Lower leg skin (tissue), 4 donors: ENCODE data around the gene UQCRC1. TPM values are rescaled to one million over a fixed set of nuclear protein-coding genes. Genes with fewer than 3 reads are reported as not detected.
A peak's percentile ranks its signal among the peaks of the same experiment; 100 is the strongest.

Experiments
- DNase-seq, 2 donors: peaks; one replicate each; pipeline ENCODE4 v3.0.0-alpha.2; 2019; ENCODE audit warnings: low spot score in 2 of 2
- H3K4me3 ChIP-seq: fragments of 200-600 bp; sonication (generic); 2 replicates; pipeline ENCODE4 v1.5.1; 2017; ENCODE audit warnings: mild to moderate bottlenecking, low read depth; ENCODE audit not compliant: poor library complexity, severe bottlenecking
- POLR2A ChIP-seq, 2 donors: fragments of 450-650 bp; IDR thresholded peaks; one replicate each; pipeline ENCODE4 v1.6.1; 2016 to 2017; ENCODE audit warnings: antibody characterized with exemption in 2 of 2, mild to moderate bottlenecking in 1 of 2, moderate library complexity in 1 of 2
- WGBS, 2 donors: methylation state at CpG; one replicate each; pipeline ENCODE4 v1.1.5; 2018; 5-methylcytosine and 5-hydroxymethylcytosine counted together
- intact Hi-C: fragments of 100-400 bp; cut with DNase I; formaldehyde crosslinking; loops from one replicate; pipeline ENCODE4 v1.15.0; 2023; ENCODE audit warnings: low total_unique reads
- total RNA-seq, 4 donors: library from RNA; depleted of rRNA; stranded (reverse); fragments of >200 nt; gene quantifications; one replicate each; pipeline ENCODE4 v1.1.0, GENCODE V29; 2016
- TF ChIP-seq, protein P1 (sequence below), 3 donors: fragments of 450-650 bp; IDR thresholded peaks; one replicate each; pipeline ENCODE4 v1.5.1; 2016; ENCODE audit warnings: antibody characterized with exemption in 3 of 3, mild to moderate bottlenecking in 3 of 3, moderate library complexity in 2 of 3

UQCRC1 gene
- total RNA-seq = 100 to 1,000 TPM; 240 to 373 (median 334) TPM

DNA sequence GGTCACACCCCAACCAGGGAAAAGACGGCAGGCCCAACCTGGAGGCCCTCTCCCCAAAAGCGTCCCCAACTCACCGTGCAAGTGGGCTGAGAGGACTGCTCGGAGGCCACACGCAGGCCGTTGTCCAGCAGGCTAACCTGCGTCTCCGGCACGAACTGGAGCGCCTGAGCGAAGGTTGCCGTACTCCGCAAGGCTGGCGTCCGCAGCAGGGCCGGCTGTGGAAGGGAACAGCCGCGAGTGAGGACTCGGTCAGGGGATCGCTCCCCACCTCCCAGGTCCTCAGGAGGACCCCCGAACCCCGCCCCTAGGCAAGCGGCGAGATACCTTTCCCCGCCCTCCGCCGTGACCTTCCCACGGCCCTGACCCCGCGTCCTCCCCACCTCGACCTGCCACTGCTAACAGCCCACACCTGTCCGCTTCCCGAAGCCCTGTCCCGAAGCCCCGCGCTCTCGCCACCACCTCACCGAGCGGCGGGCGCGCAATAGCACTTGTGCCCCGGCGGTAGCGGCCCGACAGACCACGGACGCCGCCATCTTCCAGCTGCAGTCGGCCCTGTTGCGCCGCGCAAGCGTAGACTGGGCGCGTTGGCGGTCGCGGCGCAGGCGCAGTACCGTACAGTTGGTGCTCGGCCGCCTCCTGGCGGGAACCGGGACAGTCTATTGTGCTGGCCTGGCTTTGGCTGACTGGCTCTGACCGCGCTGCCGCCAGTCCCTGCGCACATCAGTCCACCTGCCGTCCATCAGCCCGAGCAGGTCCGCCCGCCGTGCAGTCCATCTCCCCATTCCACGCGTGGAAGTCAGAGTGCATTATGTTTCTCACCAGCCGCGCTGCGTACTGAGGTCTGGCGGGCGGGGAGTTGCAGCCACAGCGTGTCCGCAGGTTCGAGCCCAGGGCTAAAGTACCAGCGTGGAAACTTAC, at the start of gene UQCRC1:
TSS of gene UQCRC1 (minus strand) at position 559 of the 918 bp plus-strand sequence. CDS start at position 533, 26 bp downstream.
- intact Hi-C loops = no loop called here
- H3K4me3 ChIP-seq = peak within 1 kb of the TSS; percentile 85
- TF ChIP-seq POLR2A (IDR thresholded peaks at IDR 0.05) = peak in 1 of 2 donors; percentile 14
- TF ChIP-seq, protein P1, sequence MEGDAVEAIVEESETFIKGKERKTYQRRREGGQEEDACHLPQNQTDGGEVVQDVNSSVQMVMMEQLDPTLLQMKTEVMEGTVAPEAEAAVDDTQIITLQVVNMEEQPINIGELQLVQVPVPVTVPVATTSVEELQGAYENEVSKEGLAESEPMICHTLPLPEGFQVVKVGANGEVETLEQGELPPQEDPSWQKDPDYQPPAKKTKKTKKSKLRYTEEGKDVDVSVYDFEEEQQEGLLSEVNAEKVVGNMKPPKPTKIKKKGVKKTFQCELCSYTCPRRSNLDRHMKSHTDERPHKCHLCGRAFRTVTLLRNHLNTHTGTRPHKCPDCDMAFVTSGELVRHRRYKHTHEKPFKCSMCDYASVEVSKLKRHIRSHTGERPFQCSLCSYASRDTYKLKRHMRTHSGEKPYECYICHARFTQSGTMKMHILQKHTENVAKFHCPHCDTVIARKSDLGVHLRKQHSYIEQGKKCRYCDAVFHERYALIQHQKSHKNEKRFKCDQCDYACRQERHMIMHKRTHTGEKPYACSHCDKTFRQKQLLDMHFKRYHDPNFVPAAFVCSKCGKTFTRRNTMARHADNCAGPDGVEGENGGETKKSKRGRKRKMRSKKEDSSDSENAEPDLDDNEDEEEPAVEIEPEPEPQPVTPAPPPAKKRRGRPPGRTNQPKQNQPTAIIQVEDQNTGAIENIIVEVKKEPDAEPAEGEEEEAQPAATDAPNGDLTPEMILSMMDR (IDR thresholded peaks at IDR 0.05) = peak in 1 of 3 donors; percentile 80
- WGBS, 2 donors = 5% methylated on average over 36 to 56 of the region's 86 CpGs
- peak; percentile 87 to 97 for DNase-seq

DNA sequence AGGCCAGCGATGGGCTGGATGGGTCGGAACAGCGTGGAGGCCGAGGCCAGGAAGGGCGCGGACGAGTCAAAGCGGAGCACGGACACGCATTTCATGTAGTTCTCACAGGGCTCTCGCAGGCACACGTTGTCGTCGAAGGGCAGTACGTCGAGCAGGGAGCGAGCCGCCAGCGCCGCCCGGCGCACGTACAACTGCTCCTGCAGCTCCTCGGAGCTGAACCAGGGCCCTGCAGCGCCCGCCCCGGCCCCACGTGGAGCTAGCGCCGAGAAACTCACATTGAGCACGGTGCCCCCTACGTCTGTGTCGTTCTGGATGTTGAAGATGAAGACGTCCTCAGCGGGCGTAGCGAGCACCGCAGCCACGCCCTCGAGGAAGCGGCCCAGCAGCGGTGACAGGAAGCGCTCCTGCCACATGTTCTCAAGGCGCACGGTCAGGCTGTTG, 47.4 kb upstream of the UQCRC1 start:
- intact Hi-C loops = no loop called here
- 31 to 60% methylated on average over 16 to 34 of the region's 45 CpGs for WGBS, 2 donors
- peak overlapping the region; percentile 4 for H3K4me3 ChIP-seq
- TF ChIP-seq, protein P1 (IDR thresholded peaks at IDR 0.05) = no peak
- TF ChIP-seq POLR2A (IDR thresholded peaks at IDR 0.05) = no peak
- DNase-seq = no peak

DNA sequence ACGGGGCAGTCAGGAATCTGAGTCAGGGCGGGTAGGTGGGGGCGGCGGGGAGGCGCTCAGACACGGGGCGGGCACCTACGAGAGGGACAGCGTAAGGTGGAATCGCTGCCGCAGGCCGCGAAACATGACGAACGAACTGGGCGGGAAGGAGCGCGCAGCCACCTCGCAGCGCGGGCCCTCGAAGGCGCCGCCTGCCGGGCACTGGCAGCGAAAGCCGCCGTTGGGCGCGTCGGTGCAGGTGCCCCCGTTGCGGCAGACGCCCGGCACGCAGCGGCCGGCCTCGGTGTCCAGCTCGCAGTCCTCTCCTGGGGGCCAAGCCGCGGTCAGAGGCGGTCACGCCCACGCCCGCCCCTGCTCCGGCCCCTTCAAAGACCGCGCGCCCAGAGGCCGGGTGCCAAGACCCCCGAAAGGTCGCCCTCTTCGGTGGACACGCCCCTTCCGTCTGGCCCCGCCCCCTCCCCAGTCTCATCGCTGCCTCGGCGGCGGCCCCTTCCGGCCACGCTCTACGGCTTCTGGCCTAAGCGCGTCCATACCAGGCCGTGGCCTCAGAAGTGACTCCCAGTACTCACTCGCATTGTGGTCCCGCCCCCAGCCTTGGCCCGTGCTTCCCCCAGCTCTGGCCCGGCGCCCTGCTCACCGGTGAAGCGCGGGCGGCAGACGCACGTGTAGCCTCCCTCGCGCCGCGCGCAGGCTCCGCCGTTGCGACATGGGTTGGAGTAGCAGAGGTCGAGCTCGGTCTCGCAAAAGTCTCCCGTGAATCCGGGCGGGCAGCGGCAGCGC, 46.8 kb upstream of the UQCRC1 start:
- TF ChIP-seq POLR2A (IDR thresholded peaks at IDR 0.05) = no peak
- TF ChIP-seq, protein P1 (IDR thresholded peaks at IDR 0.05) = no peak
- H3K4me3 ChIP-seq = peak overlapping the region; percentile 4
- intact Hi-C loops = no loop called here
- peak; percentile 46 to 93 for DNase-seq
- 4 to 6% methylated on average over 25 to 42 of the region's 94 CpGs for WGBS, 2 donors

DNA sequence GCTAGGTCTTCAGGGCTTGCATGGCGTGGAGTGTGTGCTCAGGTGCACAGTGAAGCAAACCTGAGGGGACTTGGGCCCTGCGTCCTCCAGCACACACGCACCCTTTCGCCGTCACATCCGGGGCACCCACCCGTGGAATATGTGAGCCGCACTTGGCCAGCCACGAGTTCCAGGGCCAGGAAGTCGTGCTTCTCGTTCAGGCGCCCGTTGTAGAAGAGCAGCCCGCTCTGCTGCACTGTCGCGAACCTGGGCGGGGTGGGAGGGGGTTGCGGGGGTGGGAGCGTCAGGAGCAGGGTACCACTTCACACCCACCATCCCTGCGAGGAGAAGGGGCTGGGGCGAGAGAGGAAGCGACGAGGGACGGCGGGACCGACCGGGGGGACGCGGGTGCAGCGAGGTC, 46.2 kb upstream of the UQCRC1 start:
- intact Hi-C loops = no loop called here
- no peak for DNase-seq
- 16 to 17% methylated on average over 17 to 23 of the region's 30 CpGs for WGBS, 2 donors
- H3K4me3 ChIP-seq = no peak overlapping the region
- TF ChIP-seq, protein P1 (IDR thresholded peaks at IDR 0.05) = no peak
- TF ChIP-seq POLR2A (IDR thresholded peaks at IDR 0.05) = no peak

DNA sequence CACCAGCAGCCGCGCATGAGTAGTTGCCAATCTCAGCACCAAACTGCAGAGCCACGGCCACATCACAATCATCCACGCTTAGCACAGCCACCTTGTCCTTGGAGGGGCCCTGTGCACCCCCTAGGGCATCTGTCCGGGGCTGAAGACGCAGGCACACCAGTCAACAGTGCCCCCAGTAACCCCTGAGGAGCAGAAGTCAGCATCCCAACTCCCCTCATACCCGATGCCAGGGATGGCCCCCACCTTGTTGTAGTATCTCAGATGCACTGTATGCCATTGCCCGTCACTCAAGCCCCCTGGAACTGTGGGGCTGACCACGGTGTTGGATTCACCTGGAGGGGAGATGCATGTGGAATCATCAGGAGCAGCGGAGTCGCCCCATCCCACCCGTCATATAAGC, 45.6 kb upstream of the UQCRC1 start:
- H3K4me3 ChIP-seq = no peak overlapping the region
- DNase-seq = no peak
- TF ChIP-seq, protein P1 (IDR thresholded peaks at IDR 0.05) = no peak
- no peak for TF ChIP-seq POLR2A (IDR thresholded peaks at IDR 0.05)
- intact Hi-C loops = no loop called here
- 92 to 94% methylated on average over 12 of the region's 12 CpGs for WGBS, 2 donors
